Measurements from ENCODE around the gene PRAME.

PRAME gene

DNA sequence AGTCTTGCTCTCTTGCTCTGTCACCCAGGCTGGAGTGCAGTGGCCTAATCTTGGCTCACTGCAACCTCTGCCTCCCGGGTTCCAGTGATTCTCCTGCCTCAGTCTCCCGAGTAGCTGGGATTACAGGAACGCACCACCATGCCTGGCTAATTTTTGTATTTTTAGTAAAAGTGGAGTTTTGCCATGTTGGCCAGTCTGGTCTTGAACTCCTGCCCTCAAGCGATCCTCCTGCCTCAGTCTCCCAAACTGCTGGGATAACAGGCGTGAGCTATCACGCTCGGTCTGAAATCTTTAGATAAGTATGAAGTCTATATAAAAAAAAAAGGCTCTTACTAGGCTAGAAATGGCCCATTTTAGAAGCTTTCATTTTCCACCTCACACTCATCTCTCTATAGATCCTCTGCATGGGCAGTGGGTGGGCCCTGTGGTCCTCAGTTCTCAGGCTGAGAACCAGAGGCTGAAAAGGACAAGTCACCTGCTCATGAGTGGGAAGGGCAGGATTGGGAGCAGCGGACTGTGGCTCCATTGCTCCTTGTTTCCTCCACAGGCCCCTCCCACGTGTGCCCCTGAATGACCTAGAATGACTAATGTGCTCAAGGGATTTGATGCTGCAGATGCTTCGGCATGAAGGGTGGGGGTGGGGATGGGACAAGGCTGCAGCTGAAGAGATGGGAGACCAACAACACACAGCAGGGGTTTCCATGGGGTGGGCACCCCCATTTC lies 19.8 kb upstream of the PRAME start:
- DNase-seq: no peak

DNA sequence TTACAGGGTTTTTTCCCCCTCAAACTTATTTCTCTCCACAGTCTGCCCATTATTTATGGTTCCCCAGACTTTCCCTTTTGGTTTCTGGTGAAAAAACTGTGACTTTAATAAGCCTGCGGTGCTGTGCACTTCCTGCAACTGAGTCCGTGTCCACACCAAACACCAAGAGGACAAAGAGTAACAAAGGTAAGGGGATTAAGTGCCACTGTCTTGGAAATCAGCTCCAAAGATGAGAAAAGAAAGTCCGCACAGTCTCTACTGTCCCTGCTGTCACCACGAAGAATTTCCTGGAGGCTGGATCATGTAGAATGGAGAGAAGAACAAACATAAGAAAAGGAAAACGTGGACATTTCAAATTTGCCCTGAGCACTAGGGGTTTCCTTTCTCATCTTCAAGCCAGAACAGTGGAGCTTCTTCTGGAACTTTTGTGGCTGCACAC lies 17.9 kb upstream of the PRAME start:
- no peak for DNase-seq

DNA sequence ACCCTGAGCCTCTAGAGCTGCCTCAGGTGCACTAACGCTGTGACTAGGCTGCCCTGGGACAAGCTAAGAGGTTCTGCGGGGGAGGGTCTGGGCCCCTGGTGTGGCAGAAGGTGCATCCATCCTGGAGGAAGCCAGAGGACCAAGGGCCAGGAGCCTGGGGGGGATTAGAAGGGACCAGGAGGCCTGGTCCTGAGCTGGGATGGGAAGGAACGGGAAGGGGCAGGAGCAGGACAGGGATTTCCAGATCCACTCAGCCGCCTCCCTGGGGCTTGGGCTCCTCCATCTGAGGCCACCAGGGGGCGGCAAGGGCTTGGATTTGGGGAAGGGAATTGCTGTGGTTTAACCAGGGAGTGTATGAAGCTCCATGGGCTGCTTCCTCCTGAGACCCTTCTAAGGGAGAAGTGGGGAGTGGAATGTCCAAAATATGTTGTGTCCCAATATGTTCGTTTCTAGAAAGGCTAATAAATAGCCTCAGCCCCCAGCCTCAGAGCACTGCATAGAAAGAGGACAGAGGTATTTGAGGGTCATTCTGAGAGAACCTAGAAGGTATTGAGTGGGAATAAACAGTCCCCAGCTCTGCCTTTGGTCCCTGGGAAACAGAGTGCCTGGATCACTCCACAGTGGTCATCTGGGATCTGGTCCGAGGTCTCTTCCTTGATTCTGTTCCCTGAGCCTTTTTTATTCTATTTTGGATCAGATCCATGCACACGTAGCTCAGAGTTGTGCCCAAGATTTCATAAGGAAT lies 17.4 kb upstream of the PRAME start:
- peak; percentile 16 to 38 for DNase-seq

DNA sequence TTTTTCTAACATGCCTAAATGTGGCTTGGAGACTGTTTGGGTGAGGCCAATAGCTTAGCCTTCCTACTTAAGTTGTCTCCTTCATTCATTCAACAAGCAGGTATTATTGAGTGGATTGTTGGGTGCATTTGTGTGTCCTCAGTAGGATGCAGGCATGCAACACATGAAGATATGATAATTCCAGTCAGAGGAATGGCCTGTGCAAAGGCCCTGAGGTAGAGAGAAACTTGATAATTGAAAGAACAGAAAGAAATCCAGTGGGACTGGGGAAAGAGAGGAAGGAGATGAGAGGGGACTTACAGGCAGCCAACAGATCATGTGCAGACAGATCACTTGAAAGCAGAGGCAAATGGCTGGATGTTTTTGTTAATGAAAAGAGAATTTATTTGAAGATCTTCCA lies 15.3 kb upstream of the PRAME start:
- DNase-seq: no peak

DNA sequence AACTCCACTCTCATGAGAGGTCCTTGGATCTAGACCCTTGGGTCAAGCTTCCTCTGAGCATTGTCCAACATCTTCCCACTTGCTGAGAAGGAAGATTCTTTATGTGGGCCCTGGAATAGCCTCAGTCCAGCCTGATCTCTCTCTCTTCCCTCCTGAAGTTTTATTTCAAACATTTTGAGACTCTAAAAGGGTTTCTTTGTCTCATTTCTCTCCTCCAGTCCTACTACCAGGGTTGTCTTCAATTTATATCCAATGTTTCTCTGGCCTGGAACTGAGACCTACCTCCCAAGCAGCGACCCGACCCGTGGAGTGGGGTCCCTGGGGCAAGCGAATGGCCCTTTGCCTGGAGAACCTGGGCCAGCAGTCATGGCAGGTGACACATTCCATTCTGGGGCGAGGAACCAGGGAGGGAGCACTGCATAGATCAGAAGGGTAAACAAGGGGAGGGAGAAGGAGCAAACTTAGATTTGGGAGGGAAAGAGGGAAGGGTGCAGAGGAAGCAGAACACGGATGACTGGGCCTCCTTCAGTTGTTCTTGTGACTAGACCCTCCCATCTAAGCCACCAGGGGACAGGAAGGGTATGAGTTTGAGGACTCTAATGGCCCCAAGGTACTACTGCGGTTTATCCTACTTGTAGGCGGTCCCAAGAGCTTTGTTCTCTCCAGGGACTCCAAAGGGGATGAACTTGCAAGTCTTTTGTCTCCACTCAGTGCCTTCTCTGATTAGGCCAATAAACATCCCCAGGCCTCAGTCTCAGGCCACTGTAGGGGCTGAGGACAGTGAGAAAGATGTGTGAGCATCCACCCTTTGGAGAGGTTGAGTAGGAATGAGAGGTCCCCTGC lies 14.2 kb upstream of the PRAME start:
- no peak for DNase-seq

DNA sequence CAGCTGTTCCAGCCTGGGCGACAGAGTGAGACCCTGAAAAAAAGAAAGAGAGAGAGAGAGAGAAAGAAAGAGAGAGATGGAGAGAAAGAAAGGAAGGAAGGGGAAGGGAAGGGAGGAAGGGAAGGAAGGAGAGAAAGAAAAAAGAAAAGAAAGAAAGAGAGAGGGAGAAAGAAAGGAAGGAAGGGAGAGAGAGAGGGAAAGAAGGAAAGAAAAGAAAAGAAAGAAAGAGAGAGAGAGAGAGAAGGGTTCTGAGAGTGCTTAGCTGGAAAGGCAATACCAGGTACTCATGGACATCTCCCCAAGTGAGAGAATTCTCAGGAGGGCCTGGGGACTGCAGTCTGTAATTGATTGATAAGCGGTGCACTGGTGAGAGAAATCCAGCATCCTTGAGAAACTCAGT lies 12.8 kb upstream of the PRAME start:
- DNase-seq: no peak

DNA sequence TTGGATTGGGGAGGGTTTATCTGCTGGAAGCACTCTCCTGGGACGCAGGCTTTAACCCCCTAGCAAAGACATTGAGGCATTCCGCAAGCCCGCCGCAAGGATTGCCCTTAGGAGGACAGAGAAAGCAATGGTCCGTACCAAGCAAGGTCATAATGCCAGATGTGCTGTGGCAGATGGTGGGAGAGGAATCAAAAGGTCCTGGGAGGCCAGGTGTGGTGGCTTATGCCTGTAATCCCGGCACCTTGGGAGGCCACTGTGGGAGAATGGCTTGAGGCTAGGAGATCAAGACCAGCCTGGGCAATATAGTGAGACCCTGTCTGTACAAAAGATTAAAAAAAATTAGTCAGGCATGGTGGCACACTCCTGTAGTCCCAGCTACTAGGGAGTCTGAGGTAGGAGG lies 12.4 kb upstream of the PRAME start:
- DNase-seq: no peak

DNA sequence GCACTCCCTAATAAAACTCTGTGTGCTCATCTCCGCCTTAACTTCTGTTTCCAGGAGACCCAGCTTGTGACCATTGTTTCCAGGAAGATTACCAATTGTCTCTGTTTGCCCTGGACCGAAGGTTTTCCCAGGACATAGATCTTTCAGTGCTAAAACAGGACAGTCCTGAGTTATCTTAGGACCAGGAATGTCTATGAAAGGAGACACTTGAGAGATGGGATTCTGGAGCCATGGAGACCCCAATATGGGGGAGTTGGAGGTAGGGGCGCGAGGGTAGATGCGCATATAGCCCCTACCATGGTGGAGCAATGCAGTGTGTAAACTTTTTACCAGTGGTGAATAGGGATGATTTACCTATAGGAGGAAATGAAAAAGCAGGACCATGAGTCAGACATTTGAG lies 10.2 kb upstream of the PRAME start:
- no peak for DNase-seq

DNA sequence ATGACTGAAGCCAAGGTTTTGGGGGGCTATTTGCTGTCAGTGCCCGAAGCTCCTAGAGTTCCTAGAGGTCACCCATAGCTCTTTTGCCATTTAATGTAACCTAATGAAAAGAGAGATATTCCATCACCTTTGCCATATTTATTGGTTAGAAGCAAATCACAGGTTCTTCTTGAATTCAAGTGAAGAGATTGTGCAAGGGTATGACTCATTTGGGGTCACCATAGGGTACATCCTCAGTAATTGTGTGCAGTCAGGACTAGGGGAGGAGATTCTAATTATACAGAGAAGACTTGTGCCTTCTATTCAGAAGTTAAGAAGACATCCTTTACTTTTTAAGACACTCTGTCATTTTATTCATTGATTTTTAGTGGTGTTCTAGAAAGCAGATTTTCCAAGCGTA lies 6.9 kb upstream of the PRAME start:
- DNase-seq: no peak

DNA sequence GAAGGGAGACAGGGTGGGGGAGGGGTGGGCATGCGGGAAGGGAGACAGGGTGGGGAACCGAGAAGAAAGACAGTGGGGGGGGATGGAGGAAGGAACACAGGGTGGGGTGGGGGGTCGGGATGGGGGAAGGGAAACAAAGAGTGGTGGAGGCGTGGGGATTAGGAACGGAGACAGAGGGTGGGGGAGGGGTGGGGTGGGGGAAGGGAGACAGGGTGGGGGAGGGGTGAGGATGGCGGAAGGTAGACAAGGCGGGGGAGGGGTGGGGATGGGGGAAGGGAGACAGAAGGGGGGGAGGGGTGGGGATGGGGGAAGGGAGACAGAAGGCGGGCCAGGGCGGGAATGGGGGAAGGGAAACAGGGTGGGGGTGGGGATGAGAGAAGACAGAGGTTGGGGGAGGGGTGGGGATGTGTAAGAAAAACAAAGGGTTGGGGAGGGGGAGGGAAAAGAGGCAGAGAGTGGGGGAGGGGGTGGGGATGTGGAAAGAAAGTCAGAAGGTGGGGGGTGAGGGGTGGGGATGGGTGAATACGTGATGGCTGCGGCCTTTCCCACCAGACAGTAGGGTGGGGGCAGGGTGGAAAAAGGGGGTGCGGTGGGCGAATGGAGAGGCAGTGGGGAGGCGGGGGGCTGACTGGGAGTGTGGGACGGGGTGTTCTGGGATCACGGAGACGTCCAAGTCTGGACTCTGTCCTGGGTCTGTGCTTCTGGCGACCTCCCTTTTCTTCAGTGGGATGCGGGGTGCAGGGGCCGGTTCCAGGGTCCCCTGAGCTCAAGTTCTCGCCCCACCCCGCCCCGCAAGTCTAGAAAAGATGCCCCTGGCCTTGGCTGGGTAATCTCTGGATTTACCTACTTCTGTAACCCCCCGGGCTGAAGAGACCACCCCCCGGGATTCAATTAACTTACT lies 744 bp downstream of the PRAME start:
- peak; percentile 0 to 15 for DNase-seq

DNA sequence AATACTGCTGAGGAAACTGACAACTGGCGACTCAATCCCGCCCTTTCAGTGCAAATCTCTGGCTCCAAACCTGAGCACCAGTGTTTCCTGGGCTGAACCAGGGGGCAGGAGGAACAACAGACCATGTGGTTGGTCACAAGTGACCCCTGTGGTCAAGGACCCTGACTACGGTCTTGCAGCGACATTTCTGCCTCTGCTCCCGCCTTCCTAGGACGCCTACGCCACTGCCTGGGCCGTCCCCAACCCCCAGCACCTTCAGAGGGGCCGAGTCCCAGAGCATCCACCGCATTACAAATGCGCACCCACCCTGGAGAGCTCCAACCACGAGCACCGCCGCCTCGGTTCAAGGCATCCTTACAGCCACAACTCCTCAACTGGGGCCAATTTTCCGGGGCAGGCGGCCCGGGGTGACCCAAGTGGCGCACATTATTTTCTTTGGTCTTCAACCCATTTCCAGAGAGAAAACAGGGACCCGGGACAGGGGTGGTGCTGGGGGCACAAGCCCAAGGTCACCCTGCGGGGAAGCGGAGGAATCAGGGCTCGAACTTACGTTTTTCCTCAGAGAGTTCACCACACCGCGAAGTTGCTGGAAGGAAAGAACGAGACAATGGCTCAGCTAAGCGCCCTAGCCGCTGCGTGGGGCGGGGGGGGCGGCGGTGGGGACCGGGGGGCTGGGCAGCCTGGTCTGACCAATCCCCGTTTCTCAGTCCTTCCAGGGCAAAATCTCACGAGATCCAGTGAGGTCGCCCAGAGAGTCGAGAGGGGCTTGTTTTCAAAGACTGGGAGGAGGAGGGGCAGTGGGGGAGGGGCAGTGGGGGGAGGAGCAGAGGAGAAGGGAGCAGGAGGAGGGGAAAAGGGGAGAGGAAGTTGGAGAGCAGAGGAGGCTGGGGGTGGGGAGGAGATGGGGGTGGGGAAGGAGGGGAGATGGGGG lies 1.8 kb downstream of the PRAME start:
- peak; percentile 22 to 71 for DNase-seq

DNA sequence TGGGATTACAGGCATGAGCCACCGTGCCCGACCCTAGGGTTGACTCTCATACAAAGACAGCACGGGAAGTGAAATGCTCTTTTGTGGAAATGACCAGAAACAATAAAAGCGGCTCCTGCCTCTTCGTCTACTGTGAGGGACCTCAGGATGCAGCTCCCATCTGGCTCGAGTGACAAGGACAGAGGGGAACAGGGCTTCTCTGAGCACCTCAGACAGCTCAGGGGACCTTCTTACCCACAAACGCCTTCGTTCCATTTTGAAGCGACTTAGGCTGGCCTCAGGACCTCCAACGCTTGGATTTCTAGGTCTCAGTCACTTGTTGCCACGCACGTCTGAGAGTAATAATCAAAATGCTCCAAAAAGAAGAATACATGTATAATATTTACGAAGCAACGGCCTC lies 2.5 kb downstream of the PRAME start:
- DNase-seq: no peak

DNA sequence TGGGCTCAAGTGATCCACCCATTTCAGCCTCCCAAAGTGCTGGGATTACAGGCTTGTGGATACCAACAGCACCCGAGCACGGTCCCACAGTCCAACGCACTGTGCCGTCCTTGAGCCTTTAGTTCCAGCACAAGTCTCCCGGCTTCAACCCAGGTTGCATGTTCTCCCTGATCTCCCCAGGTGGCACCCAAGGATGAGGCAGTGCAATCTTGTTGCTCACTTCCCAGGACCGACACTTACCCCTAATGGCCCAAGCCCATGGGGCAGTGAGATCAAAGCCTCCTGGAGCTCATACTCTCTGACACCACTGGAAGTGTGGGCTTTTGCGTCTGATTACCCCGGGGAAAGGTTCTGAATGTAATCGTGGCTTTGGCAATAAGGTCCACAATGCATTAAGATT lies 3.5 kb downstream of the PRAME start:
- DNase-seq: no peak

DNA sequence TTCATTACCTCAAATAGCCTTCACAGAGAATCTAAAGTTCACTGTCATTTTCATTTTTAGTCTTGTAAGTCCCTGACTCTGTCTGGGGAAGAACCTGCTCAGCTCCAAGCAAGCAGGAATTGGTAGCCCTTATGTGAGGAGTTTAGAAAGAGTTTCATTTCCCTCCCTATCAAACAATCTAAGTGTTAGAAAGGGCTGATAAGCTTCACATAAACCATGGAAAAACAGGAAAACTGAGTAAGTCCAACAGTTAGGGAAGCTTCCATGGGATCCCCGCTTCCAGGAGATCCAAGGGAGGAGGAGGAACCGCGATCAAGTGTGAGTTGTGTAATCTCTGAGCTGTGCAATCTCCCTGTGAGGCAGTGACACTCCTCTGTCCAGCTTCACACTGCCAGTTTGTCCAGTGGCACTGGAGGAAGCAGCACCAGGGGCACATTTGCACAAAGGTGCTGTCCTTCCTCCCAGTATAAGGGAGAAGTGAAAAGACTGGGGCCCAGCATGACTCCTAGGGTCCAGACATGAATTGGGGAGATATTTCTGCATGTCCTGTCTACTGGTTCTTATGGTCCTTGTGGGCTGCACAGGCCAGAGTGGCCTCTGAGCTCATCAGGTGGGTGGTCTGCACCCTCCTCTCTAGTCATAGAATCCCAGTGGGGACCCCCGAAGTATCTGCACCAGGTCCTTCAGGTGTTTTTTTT lies 4.3 kb downstream of the PRAME start:
- no peak for DNase-seq

DNA sequence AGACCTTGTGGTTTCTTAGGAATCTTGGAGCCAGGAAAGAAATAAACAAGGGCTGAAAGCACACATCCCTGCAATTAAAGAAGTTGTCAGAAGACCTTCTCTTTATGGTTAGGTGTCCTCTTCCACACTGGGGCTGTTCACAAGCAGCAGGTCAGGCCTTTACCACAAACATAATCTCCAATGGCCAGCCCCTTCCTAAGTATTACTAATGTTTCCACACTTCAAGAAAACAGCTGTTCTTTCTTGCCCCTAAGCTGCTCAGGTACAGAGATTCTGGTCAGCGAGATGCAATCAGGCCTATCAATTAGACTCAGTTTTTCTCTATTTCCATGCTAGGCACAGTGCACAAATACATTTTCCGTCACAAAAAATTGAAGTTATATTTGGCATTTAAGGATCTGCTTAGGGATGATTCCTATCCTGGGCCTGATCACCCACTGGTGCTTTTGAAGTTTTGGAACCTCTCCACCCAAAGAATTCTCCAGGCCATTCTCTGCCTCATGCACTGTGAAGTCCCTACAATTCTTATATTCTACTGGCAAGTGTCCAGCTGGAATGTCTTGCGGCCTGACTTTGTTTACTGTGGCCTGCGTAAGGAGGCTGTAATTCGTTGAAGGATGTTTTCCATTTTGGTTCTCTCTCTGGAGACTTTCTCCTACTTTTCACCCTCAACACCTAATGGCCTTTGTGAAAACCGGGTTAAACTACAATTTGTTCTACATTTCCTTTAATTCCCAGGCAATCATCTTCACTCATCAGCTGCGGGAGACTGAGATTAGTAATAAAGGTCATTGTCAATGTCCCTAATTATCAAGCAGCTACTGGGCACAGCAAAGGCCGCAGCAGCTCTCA lies 5.1 kb downstream of the PRAME start:
- no peak for DNase-seq

DNA sequence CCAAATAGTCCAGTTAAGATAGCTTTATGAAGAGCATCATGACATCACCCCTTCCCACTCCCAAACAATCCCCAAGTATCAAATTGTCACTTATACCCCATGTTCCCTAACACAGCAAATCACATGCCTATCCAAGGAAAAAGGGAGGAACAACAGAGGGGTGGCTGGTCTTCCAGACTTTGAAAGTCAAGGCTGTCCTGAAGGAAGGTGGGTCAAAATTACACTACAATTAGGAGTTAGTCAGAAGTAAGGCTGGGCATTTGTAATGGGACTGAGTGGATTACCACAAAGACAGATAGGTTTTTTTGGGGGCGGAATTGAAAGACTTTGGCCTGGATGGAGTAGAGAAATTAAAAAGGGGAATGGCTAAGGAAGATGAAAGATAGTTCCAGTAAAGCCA lies 5.9 kb downstream of the PRAME start:
- no peak for DNase-seq

DNA sequence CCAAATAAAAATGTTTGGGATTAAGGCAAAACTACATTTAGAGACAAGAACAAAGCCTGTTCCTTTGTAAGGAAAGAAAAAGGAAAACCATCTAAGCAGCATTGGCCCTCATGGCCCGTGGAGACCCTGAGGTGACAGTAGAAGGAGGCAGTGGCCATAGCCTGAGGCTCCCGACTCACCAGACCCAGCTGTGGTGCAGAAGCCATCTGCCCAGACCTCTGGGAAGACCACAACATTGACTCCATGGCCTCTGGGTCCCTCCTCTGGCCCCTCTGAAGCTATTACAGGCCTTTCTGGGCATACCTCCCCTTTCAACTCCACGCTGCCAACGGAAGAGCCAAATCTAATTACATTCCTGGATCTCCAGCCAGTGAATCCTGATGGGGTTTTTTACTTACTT lies 6.4 kb downstream of the PRAME start:
- DNase-seq: no peak

DNA sequence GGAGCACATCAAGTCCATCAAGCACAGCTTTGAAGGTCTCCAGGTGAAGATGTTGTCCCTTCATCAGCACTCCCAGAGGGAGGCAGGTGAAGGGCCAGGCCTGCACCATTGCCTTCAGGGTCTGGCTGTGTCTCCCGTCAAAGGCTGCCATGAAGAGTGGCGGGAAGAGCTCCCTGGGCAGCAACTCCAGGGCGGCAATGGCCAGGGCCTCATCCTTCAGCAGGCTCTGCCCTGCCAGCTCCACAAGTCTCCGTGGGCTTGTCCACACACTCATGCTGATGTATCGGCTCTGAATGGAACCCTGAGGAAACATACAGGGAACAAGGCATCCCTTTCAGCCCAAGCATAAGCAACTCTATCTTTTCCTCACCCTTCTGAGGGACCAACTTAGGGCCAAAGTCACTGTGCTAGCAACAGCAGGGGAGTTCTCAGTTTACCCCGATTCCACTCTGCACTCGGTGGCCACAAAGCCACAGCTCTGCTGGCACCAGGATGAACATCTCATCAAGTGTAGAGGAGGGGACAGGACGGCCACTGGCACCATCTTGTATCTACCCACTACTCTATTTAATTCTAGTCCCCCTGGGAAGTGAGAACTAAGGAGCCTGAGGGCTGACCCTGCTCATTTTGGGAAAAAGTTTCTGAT lies 8.2 kb downstream of the PRAME start:
- no peak for DNase-seq

DNA sequence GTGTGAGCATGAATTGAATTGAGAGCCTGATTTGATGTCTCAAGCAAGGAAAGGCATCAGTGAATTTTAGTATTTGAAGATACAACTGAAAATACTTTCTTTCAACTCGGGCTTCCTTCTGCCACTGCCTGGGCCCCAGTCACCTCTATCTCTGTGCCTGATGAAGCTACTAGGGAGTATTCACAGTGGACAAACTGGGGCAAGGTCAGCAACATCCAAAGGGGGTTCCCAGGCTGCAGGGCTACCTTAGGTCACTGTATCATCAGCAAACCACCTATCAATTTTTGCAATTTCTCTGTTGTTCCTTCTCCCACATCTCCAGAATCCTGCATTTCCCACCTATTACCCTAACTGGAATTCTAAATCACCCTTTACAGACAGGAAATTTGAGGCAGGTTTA lies 10.2 kb downstream of the PRAME start:
- no peak for DNase-seq
